MM.1S (cell line): ENCODE data around the gene KRT34.

Source experiments
- DNase-seq: peaks from one replicate; pipeline ENCODE4 v3.0.0-alpha.2; 2015
- H2AFZ ChIP-seq: fragments of 300-600 bp; sonication (generic); 2 replicates; pipeline ENCODE4 v1.6.0; 2016; ENCODE audit warnings: antibody characterized with exemption, low read length
- H3F3A ChIP-seq: fragments of 300-600 bp; sonication (generic); 2 replicates; pipeline ENCODE4 v1.6.1; 2016; ENCODE audit warnings: mild to moderate bottlenecking, antibody characterized with exemption, low read length, moderate library complexity, mixed read lengths; ENCODE audit not compliant: insufficient read depth
- H3K27ac ChIP-seq: fragments of 300-600 bp; sonication (generic); 2 replicates; pipeline ENCODE4 v1.5.1; 2016; ENCODE audit warnings: mild to moderate bottlenecking, low read length
- H3K27me3 ChIP-seq: fragments of 300-600 bp; sonication (generic); replicated peaks from 2 replicates; pipeline ENCODE4 v1.6.0; 2016; ENCODE audit warnings: low read length; ENCODE audit not compliant: insufficient read depth
- H3K36me3 ChIP-seq: fragments of 300-600 bp; sonication (generic); replicated peaks from 2 replicates; pipeline ENCODE4 v1.6.1; 2016; ENCODE audit warnings: mild to moderate bottlenecking, low read length, mixed read lengths; ENCODE audit not compliant: insufficient read depth
- H3K4me1 ChIP-seq: fragments of 300-600 bp; sonication (generic); 2 replicates; pipeline ENCODE4 v1.6.1; 2016; ENCODE audit warnings: low read length, mixed read lengths
- H3K4me2 ChIP-seq: fragments of 300-600 bp; sonication (generic); 2 replicates; pipeline ENCODE4 v1.6.0; 2016; ENCODE audit warnings: low read depth, low read length
- H3K4me3 ChIP-seq: fragments of 300-600 bp; sonication (generic); 2 replicates; pipeline ENCODE4 v1.5.1; 2016; ENCODE audit warnings: low read length, mixed read lengths
- H3K79me2 ChIP-seq: fragments of 300-600 bp; sonication (generic); 2 replicates; pipeline ENCODE4 v1.6.1; 2016; ENCODE audit warnings: mixed run types, low read length, mixed read lengths
- H3K9ac ChIP-seq: fragments of 300-600 bp; sonication (generic); 2 replicates; pipeline ENCODE4 v1.6.1; 2016; ENCODE audit warnings: low read length, mixed read lengths
- H3K9me2 ChIP-seq: fragments of 300-600 bp; sonication (generic); replicated peaks from 2 replicates; pipeline ENCODE4 v1.6.1; 2016; ENCODE audit warnings: mild to moderate bottlenecking, low read length, mixed read lengths; ENCODE audit not compliant: insufficient read depth
- H3K9me3 ChIP-seq: fragments of 300-600 bp; sonication (generic); replicated peaks from 2 replicates; pipeline ENCODE4 v1.6.1; 2016; ENCODE audit warnings: mild to moderate bottlenecking, low read length, mixed read lengths; ENCODE audit not compliant: insufficient read depth
- H4K20me1 ChIP-seq: fragments of 300-600 bp; sonication (generic); 2 replicates; pipeline ENCODE4 v1.6.1; 2016; ENCODE audit warnings: mild to moderate bottlenecking, low read length, moderate library complexity, mixed read lengths; ENCODE audit not compliant: insufficient read depth
- CTCF ChIP-seq: fragments of 300-600 bp; sonication (generic); IDR thresholded peaks from 2 replicates; pipeline ENCODE4 v1.5.1; 2016; ENCODE audit warnings: antibody characterized with exemption, low read length, mixed read lengths
- EZH2 ChIP-seq: fragments of 300-600 bp; sonication (generic); optimal IDR thresholded peaks from 2 replicates; pipeline ENCODE3; 2017; ENCODE audit warnings: low read depth, mild to moderate bottlenecking, antibody characterized with exemption, low read length, mixed read lengths
- EZH2phosphoT487 ChIP-seq: fragments of 300-600 bp; sonication (generic); IDR thresholded peaks from 2 replicates; pipeline ENCODE4 v1.6.1; 2018; ENCODE audit warnings: antibody characterized with exemption, low read length

KRT34 gene

GRCh38 chr17:41369713-41370112 lies 12.4 kb downstream of the KRT34 start, which contains the start of gene KRT33B:
Gene KRT33B, minus strand, starts transcription at chr17:41369813. Its CDS starts 63 bp downstream, at chr17:41369750.
- TF ChIP-seq EZH2 = no peak
- no peak for TF ChIP-seq CTCF
- TF ChIP-seq EZH2phosphoT487 = no peak
- Histone ChIP-seq H4K20me1 (no peaks in the 10 kb centered on the region), H3K27me3 (no peaks in the 10 kb centered on the region), H3K27ac (no peak within 1 kb of the TSS), H3K79me2 (no peaks in the 10 kb centered on the region), H3K9ac (no peak within 1 kb of the TSS), H3K4me1 (no peaks in the 10 kb centered on the region), H3K9me3 (no peaks in the 10 kb centered on the region), H3K36me3 (no peaks in the 10 kb centered on the region), H3K4me3 (no peak within 1 kb of the TSS), H2AFZ (no peak within 1 kb of the TSS), H3K4me2 (no peak within 1 kb of the TSS), H3F3A (no peaks in the 10 kb centered on the region), H3K9me2 (no peaks in the 10 kb centered on the region)
- no peak for DNase-seq

GRCh38 chr17:41369023-41369422 lies 13.1 kb downstream of the KRT34 start:
- TF ChIP-seq CTCF (no peak), EZH2 (no peak), EZH2phosphoT487 (no peak)
- Histone ChIP-seq H3K4me1 (no peaks in the 10 kb centered on the region), H3K27me3 (no peaks in the 10 kb centered on the region), H3K4me3 (no peak overlapping the region), H3K27ac (no peak overlapping the region), H3K9me3 (no peaks in the 10 kb centered on the region), H3K9me2 (no peaks in the 10 kb centered on the region), H3K9ac (no peak overlapping the region), H3F3A (no peaks in the 10 kb centered on the region), H2AFZ (no peak overlapping the region), H3K79me2 (no peaks in the 10 kb centered on the region), H3K4me2 (no peak overlapping the region), H4K20me1 (no peaks in the 10 kb centered on the region), H3K36me3 (no peaks in the 10 kb centered on the region)
- DNase-seq = no peak

DNA sequence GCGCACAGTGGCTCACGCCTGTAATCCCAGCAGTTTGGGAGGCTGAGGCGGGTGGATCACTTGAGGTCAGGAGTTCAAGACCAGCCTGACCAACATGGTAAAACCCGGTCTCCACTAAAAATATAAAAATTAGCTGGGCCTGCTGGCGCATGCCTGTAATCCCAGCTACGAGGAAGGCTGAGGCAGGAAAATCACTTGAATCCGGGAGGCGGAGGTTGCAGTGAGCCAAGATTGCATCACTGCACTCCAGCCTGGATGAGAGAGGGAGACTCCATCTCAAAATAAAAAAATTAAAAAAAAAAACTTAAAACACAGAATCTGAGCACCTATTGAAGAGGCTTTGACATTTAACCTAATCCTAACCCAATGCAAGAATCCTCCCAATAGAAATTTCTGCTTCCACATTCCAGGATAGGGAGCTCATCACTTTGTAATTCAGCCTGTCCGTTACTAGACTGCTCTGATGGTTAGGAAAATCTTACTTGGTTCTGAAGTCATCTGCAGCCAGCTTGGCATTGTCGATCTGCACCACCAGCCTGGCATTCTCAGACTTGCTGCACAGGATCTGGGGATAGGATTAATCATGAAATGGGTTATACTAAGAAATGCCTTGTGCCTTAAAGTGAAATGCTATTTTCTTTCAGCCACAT lies 14.6 kb downstream of the KRT34 start:
- DNase-seq = no peak
- H3F3A ChIP-seq = no peaks in the 10 kb centered on the region
- no peaks in the 10 kb centered on the region for H4K20me1 ChIP-seq
- H3K9me3 ChIP-seq = no peaks in the 10 kb centered on the region
- H3K27me3 ChIP-seq = no peaks in the 10 kb centered on the region
- H3K4me1 ChIP-seq = no peaks in the 10 kb centered on the region
- TF ChIP-seq CTCF (no peak), EZH2phosphoT487 (no peak), EZH2 (no peak)
- no peaks in the 10 kb centered on the region for H3K36me3 ChIP-seq
- H3K27ac ChIP-seq = no peak overlapping the region
- H3K9ac ChIP-seq = no peak overlapping the region
- no peak overlapping the region for H3K4me2 ChIP-seq
- no peak overlapping the region for H2AFZ ChIP-seq
- H3K9me2 ChIP-seq = no peaks in the 10 kb centered on the region
- no peaks in the 10 kb centered on the region for H3K79me2 ChIP-seq
- H3K4me3 ChIP-seq = no peak overlapping the region
